Endothelial cell of umbilical vein (primary cell): ENCODE data around the gene FRG2C. TPM values are rescaled to one million over a fixed set of nuclear protein-coding genes. Genes with fewer than 3 reads are reported as not detected.
"Not testable (repeated sequence)": the region's sequence is repeated elsewhere in the genome, so short reads cannot be mapped to it uniquely, and the experiment has no call there.

Source experiments
- BruUV-seq: library from RNA; stranded (reverse); fragments of 400-500 nt; replicated peaks from 2 replicates; lab custom pipeline; 2021; lab: Mats Ljungman, UMichigan
- CTCF ChIA-PET: fragments of 300-600, 350-600 bp; sonication (Branson Sonifier 250); formaldehyde crosslinking; loops from one replicate; lab custom pipeline; 2021; ENCODE audit warnings: antibody characterized with exemption, inconsistent platforms; lab: Charles Lee
- POLR2A ChIA-PET: fragments of 300-600, 350-600 bp; sonication (Branson Sonifier 250); formaldehyde crosslinking; loops from one replicate; lab custom pipeline; 2021; ENCODE audit warnings: antibody characterized with exemption, inconsistent platforms; lab: Charles Lee
- DNase-seq: peaks from one replicate; pipeline ENCODE4 v3.0.0-alpha.2; 2011; ENCODE audit warnings: low read depth, low spot score
- FAIRE-seq: peaks from 2 replicates; lab custom pipeline; 2011; peaks lifted over from hg19 to GRCh38; lab: Jason Lieb, UNC
- H2AFZ ChIP-seq: 2 replicates; pipeline ENCODE4 v1.6.0; 2012; ENCODE audit warnings: low read depth, low read length, control low read depth, inconsistent platforms
- H3K27ac ChIP-seq: 2 replicates; pipeline ENCODE4 v1.5.1; 2011; ENCODE audit warnings: low read depth, mild to moderate bottlenecking, control low read depth, low read length, moderate library complexity; ENCODE audit not compliant: insufficient read depth
- H3K27me3 ChIP-seq, 2 experiments: 2 replicates each; pipeline versions ENCODE4 v1.6.0 to v1.6.1; 2011; ENCODE audit warnings: low read length in 2 of 2, mixed read lengths in 1 of 2; ENCODE audit not compliant: control insufficient read depth in 2 of 2, insufficient read depth in 2 of 2
- H3K36me3 ChIP-seq, 2 experiments: 2 replicates in 1 of 2; 3 replicates in 1 of 2; pipeline ENCODE4 v1.5.1; 2011; ENCODE audit warnings: low read length in 2 of 2, mild to moderate bottlenecking in 1 of 2, moderate library complexity in 1 of 2; ENCODE audit not compliant: control insufficient read depth in 2 of 2, insufficient read depth in 2 of 2; ENCODE audit errors: extremely low read depth in 1 of 2
- H3K4me1 ChIP-seq: 3 replicates; pipeline ENCODE4 v1.5.1; 2011; ENCODE audit warnings: mild to moderate bottlenecking, low read length; ENCODE audit not compliant: control insufficient read depth, insufficient read depth; ENCODE audit errors: extremely low read depth
- H3K4me2 ChIP-seq: 2 replicates; pipeline ENCODE4 v1.6.1; 2011; ENCODE audit warnings: low read length, control low read depth, mixed read lengths; ENCODE audit not compliant: insufficient read depth
- H3K4me3 ChIP-seq, 3 experiments: fragments of 200-600 bp in 1 of 3; sonication (generic), shearing (Covaris generic) in 1 of 3; replicated peaks in 1 of 3; 2 replicates each; pipeline ENCODE4 v1.5.1; 2011 to 2016; ENCODE audit warnings: control low read depth in 3 of 3, low read length in 3 of 3, mild to moderate bottlenecking in 2 of 3, inconsistent platforms in 1 of 3, low read depth in 1 of 3, moderate library complexity in 1 of 3; ENCODE audit not compliant: insufficient read depth in 1 of 3
- H3K79me2 ChIP-seq: 2 replicates; pipeline ENCODE4 v1.6.0; 2012; ENCODE audit warnings: low read length, inconsistent platforms; ENCODE audit not compliant: control insufficient read depth, insufficient read depth
- H3K9ac ChIP-seq: replicated peaks from 2 replicates; pipeline ENCODE3; 2011; ENCODE audit warnings: low read length, control low read depth; ENCODE audit not compliant: insufficient read depth; ENCODE audit errors: extremely low read depth
- H3K9me1 ChIP-seq: replicated peaks from 3 replicates; pipeline ENCODE4 v1.6.0; 2011; ENCODE audit warnings: mild to moderate bottlenecking, low read length; ENCODE audit not compliant: control insufficient read depth, insufficient read depth; ENCODE audit errors: extremely low read depth
- H3K9me3 ChIP-seq: replicated peaks from 2 replicates; pipeline ENCODE4 v1.5.1; 2012; ENCODE audit warnings: low read length, inconsistent platforms; ENCODE audit not compliant: control insufficient read depth, insufficient read depth
- H4K20me1 ChIP-seq: replicated peaks from 2 replicates; pipeline ENCODE3; 2011; ENCODE audit warnings: mild to moderate bottlenecking, low read length; ENCODE audit not compliant: control insufficient read depth, insufficient read depth; ENCODE audit errors: extremely low read depth
- EZH2 ChIP-seq: IDR thresholded peaks from 2 replicates; pipeline ENCODE4 v1.6.1; 2012; ENCODE audit warnings: borderline replicate concordance, low read depth, mild to moderate bottlenecking, moderate library complexity, low read length, inconsistent platforms; ENCODE audit not compliant: severe bottlenecking
- GATA2 ChIP-seq: IDR thresholded peaks from 2 replicates; pipeline ENCODE4 v1.7.0; 2011; ENCODE audit warnings: low read depth, mild to moderate bottlenecking, moderate library complexity, mixed read lengths, low read length; ENCODE audit not compliant: insufficient read length, insufficient read depth
- MYC ChIP-seq: IDR thresholded peaks from one replicate; pipeline ENCODE4 v1.6.1; 2011; ENCODE audit warnings: mild to moderate bottlenecking, low read depth, low read length
- POLR2A ChIP-seq: IDR thresholded peaks from 2 replicates; pipeline ENCODE4 v1.6.1; 2012; ENCODE audit warnings: low read depth, mild to moderate bottlenecking, control low read depth, low read length
- POLR2AphosphoS5 ChIP-seq: IDR thresholded peaks from 2 replicates; pipeline ENCODE4 v1.6.1; 2012; ENCODE audit warnings: low read depth, mild to moderate bottlenecking, control low read depth, low read length, moderate library complexity; ENCODE audit not compliant: insufficient read depth
- dilution Hi-C: fragments of 300-500 bp; cut with MboI; formaldehyde crosslinking; loops from one replicate; pipeline ENCODE4 v1.15.0; 2019; ENCODE audit warnings: low sequenced_read_pairs; ENCODE audit not compliant: extremely low pct_ligation_motif_present
- intact Hi-C: fragments of 100-400 bp; cut with micrococcal nuclease; formaldehyde crosslinking; loops from one replicate; pipeline ENCODE4 v1.10.0; 2022
- polyA plus RNA-seq, 4 experiments: library from polyadenylated mRNA; depleted of rRNA in 3 of 4; stranded (reverse) in 3 of 4; unstranded in 1 of 4; fragments of >200 nt; gene quantifications; 2 replicates each; pipeline versions ENCODE4 v1.2.1 to v1.2.3, GENCODE V29; 2011 to 2012; ENCODE audit warnings: missing spikeins in 1 of 4
- total RNA-seq: library from RNA; stranded (reverse); gene quantifications from 2 replicates; pipeline ENCODE4 v1.2.3, GENCODE V29; 2021

The FRG2C gene
- total and polyA plus RNA-seq, 2 donors (not counting 3 experiments of a cell fraction or from before 2014, with no cell fraction given), result not detected

- H3K9ac ChIP-seq, dilution Hi-C loops, FAIRE-seq, H3K27ac ChIP-seq, H4K20me1 ChIP-seq, CTCF ChIA-PET, POLR2A ChIA-PET, H3K27me3 ChIP-seq, H3K4me2 ChIP-seq, intact Hi-C loops, H3K4me1 ChIP-seq, H3K9me3 ChIP-seq, DNase-seq, H3K36me3 ChIP-seq, H2AFZ ChIP-seq, H3K9me1 ChIP-seq, H3K79me2 ChIP-seq, H3K4me3 ChIP-seq, BruUV-seq: not testable (repeated sequence)
These were observed 19.8 kb downstream of the FRG2C start for GRCh38 chr3:75683965-75684364.

GRCh38 chr3:75687323-75687722, 23.2 kb downstream of the FRG2C start:
- FAIRE-seq, result no peak
- Histone ChIP-seq H3K27ac (no peak overlapping the region), H3K36me3 (no peaks in the 10 kb centered on the region), H4K20me1 (no peaks in the 10 kb centered on the region), H3K9me3 (peaks cover under 1% of the 10 kb centered on the region), H3K4me3 (no peak overlapping the region), H3K79me2 (no peaks in the 10 kb centered on the region), H2AFZ (no peak overlapping the region), H3K4me1 (no peaks in the 10 kb centered on the region), H3K27me3 (no peaks in the 10 kb centered on the region), H3K9me1 (no peaks in the 10 kb centered on the region), H3K9ac (no peak overlapping the region), H3K4me2 (no peak overlapping the region)
- intact Hi-C loops, result no loop called here
- TF ChIP-seq MYC, result no peak
- no peak for TF ChIP-seq POLR2A
- no peak for TF ChIP-seq EZH2
- no peak for TF ChIP-seq GATA2
- TF ChIP-seq POLR2AphosphoS5, result no peak
- POLR2A ChIA-PET, result no interaction called here
- CTCF ChIA-PET, result no interaction called here
- BruUV-seq, result no TSS peak
- dilution Hi-C loops, result no loop called here
- no peak for DNase-seq
